GM20000 (cell line): Measurements from ENCODE around the gene IFRD2.
A peak's percentile ranks its signal among the peaks of the same experiment; 100 is the strongest.

ENCODE experiments used
- DNase-seq: peaks from one replicate; pipeline ENCODE4 v3.0.0; 2012; ENCODE audit warnings: low spot score
- CTCF ChIP-seq: IDR thresholded peaks from 2 replicates; pipeline ENCODE4 v1.5.1; 2012; ENCODE audit warnings: mild to moderate bottlenecking, control low read depth; ENCODE audit errors: extremely low read depth, missing control alignments

Gene IFRD2

GRCh38 chr3:50323614-50324199, 31.5 kb upstream of the IFRD2 start:
- no peak for DNase-seq
- TF ChIP-seq CTCF, result no peak

GRCh38 chr3:50323092-50323600, 30.9 kb upstream of the IFRD2 start:
- no peak for DNase-seq
- TF ChIP-seq CTCF, result no peak

GRCh38 chr3:50322386-50323091, 30.3 kb upstream of the IFRD2 start, which contains the start of gene HYAL2:
Gene HYAL2 (minus strand): TSS chr3:50322745. CDS start chr3:50320489, 2,256 bp downstream.
- no peak for TF ChIP-seq CTCF
- DNase-seq, result no peak

- no peak for DNase-seq
- TF ChIP-seq CTCF, result no peak
Measured at GRCh38 chr3:50322115-50322385, 29.8 kb upstream of the IFRD2 start.

- peak; percentile 19 for TF ChIP-seq CTCF
- DNase-seq, result peak; percentile 94
Measured at GRCh38 chr3:50321336-50322114, 29.3 kb upstream of the IFRD2 start.

GRCh38 chr3:50320853-50321335, 28.7 kb upstream of the IFRD2 start:
- DNase-seq, result peak; percentile 90
- no peak for TF ChIP-seq CTCF
